OCI-LY1 (cell line): ENCODE data around the gene AGRP.

Experiments used
- H2AFZ ChIP-seq: fragments of 200-600 bp; sonication (generic), shearing (Covaris generic); 2 replicates; pipeline ENCODE4 v1.6.0; 2014; ENCODE audit warnings: antibody characterized with exemption, mild to moderate bottlenecking, low read length
- H3F3A ChIP-seq: fragments of 200-600 bp; sonication (generic), shearing (Covaris generic); 2 replicates; pipeline ENCODE4 v1.6.0; 2014; ENCODE audit warnings: mild to moderate bottlenecking, antibody characterized with exemption, low read length, moderate library complexity; ENCODE audit not compliant: insufficient read depth
- H3K27ac ChIP-seq: fragments of 200-600 bp; sonication (generic); 2 replicates; pipeline ENCODE4 v1.5.1; 2014; ENCODE audit warnings: low read length, mixed run types, mild to moderate bottlenecking, low read depth; ENCODE audit not compliant: poor library complexity, severe bottlenecking
- H3K27me3 ChIP-seq: fragments of 200-600 bp; sonication (generic); 2 replicates; pipeline ENCODE4 v1.6.0; 2014; ENCODE audit warnings: antibody characterized with exemption, mild to moderate bottlenecking, low read length, moderate library complexity; ENCODE audit not compliant: insufficient read depth
- H3K36me3 ChIP-seq: fragments of 200-600 bp; sonication (generic); 2 replicates; pipeline ENCODE4 v1.6.1; 2014; ENCODE audit warnings: mild to moderate bottlenecking, antibody characterized with exemption, low read length, moderate library complexity, mixed read lengths; ENCODE audit not compliant: insufficient read depth
- H3K4me1 ChIP-seq: fragments of 200-600 bp; sonication (generic); 2 replicates; pipeline ENCODE4 v1.5.1; 2014; ENCODE audit warnings: mild to moderate bottlenecking, low read length, moderate library complexity; ENCODE audit not compliant: insufficient read depth, severe bottlenecking
- H3K4me2 ChIP-seq: fragments of 200-600 bp; sonication (generic), shearing (Covaris generic); 2 replicates; pipeline ENCODE4 v1.6.1; 2014; ENCODE audit warnings: low read length
- H3K4me3 ChIP-seq: fragments of 200-600 bp; sonication (generic); 2 replicates; pipeline ENCODE4 v1.5.1; 2014; ENCODE audit warnings: low read length, low read depth, mild to moderate bottlenecking, mixed read lengths; ENCODE audit not compliant: poor library complexity, severe bottlenecking
- H3K79me2 ChIP-seq: fragments of 200-600 bp; shearing (Covaris generic); 2 replicates; pipeline ENCODE4 v1.6.1; 2016; ENCODE audit warnings: mixed run types, low read length, mixed read lengths; ENCODE audit not compliant: insufficient read depth
- H3K9ac ChIP-seq: fragments of 200-600 bp; sonication (generic), shearing (Covaris generic); 2 replicates; pipeline ENCODE4 v1.6.1; 2014; ENCODE audit warnings: mild to moderate bottlenecking, low read length, mixed read lengths
- H3K9me2 ChIP-seq: fragments of 200-600 bp; sonication (generic), shearing (Covaris generic); 2 replicates; pipeline ENCODE4 v1.6.1; 2014; ENCODE audit warnings: low read depth, mild to moderate bottlenecking, low read length, mixed read lengths
- H3K9me3 ChIP-seq: fragments of 200-600 bp; shearing (Covaris generic); 2 replicates; pipeline ENCODE4 v1.6.1; 2014; ENCODE audit warnings: low read length, mixed read lengths
- H4K20me1 ChIP-seq: fragments of 200-600 bp; sonication (generic), shearing (Covaris generic); 2 replicates; pipeline ENCODE4 v1.6.0; 2016; ENCODE audit warnings: mild to moderate bottlenecking, low read length; ENCODE audit not compliant: insufficient read depth
- CTCF ChIP-seq: fragments of 200-600 bp; sonication (generic), shearing (Covaris generic); IDR thresholded peaks from 2 replicates; pipeline ENCODE4 v1.5.1; 2017; ENCODE audit warnings: mild to moderate bottlenecking, antibody characterized with exemption, low read length, moderate library complexity, mixed read lengths
- EZH2 ChIP-seq: fragments of 200-600 bp; sonication (generic), shearing (Covaris generic); IDR thresholded peaks from 2 replicates; pipeline ENCODE4 v1.8.0; 2017; ENCODE audit warnings: borderline replicate concordance, mixed run types, mild to moderate bottlenecking, antibody characterized with exemption, low read length, moderate library complexity, mixed read lengths

AGRP gene

GRCh38 chr16:67449739-67450138, 33.6 kb downstream of the AGRP start:
- Histone ChIP-seq H3K79me2 (no peaks in the 10 kb centered on the region), H3K4me2 (no peak overlapping the region), H3F3A (no peaks in the 10 kb centered on the region), H4K20me1 (no peaks in the 10 kb centered on the region), H3K9ac (no peak overlapping the region), H2AFZ (no peak overlapping the region), H3K4me3 (no peak overlapping the region), H3K4me1 (no peaks in the 10 kb centered on the region), H3K9me2 (no peaks in the 10 kb centered on the region), H3K9me3 (no peaks in the 10 kb centered on the region), H3K27ac (no peak overlapping the region), H3K36me3 (peaks cover 19% of the 10 kb centered on the region; the same call in 1 of the 2 replicates), H3K27me3 (no peaks in the 10 kb centered on the region)
- TF ChIP-seq CTCF = no peak
- no peak for TF ChIP-seq EZH2

- no peak overlapping the region for H2AFZ ChIP-seq
- peaks cover 19% of the 10 kb centered on the region; the same call in 1 of the 2 replicates for H3K36me3 ChIP-seq
- no peak overlapping the region for H3K27ac ChIP-seq
- H3F3A ChIP-seq = no peaks in the 10 kb centered on the region
- H4K20me1 ChIP-seq = no peaks in the 10 kb centered on the region
- H3K27me3 ChIP-seq = no peaks in the 10 kb centered on the region
- no peak overlapping the region for H3K9ac ChIP-seq
- TF ChIP-seq CTCF = no peak
- H3K4me2 ChIP-seq = no peak overlapping the region
- H3K79me2 ChIP-seq = no peaks in the 10 kb centered on the region
- H3K4me3 ChIP-seq = no peak overlapping the region
- H3K9me3 ChIP-seq = no peaks in the 10 kb centered on the region
- H3K4me1 ChIP-seq = no peaks in the 10 kb centered on the region
- H3K9me2 ChIP-seq = no peaks in the 10 kb centered on the region
Measured at GRCh38 chr16:67449336-67449735, 34.0 kb downstream of the AGRP start.

GRCh38 chr16:67448580-67448979, 34.8 kb downstream of the AGRP start:
- Histone ChIP-seq H3K79me2 (no peaks in the 10 kb centered on the region), H3K9ac (no peak overlapping the region), H4K20me1 (no peaks in the 10 kb centered on the region), H3K4me2 (no peak overlapping the region), H3K27me3 (no peaks in the 10 kb centered on the region), H3K4me3 (no peak overlapping the region), H3F3A (no peaks in the 10 kb centered on the region), H3K9me2 (no peaks in the 10 kb centered on the region), H2AFZ (no peak overlapping the region), H3K36me3 (peaks cover 25% of the 10 kb centered on the region; the same call in 1 of the 2 replicates), H3K9me3 (no peaks in the 10 kb centered on the region), H3K4me1 (no peaks in the 10 kb centered on the region), H3K27ac (no peak overlapping the region)
- TF ChIP-seq EZH2 (no peak), CTCF (no peak)
